NCI-H2196 (cell line): ENCODE results near the gene FURIN.
"Not testable (repeated sequence)": the region's sequence is repeated elsewhere in the genome, so short reads cannot be mapped to it uniquely, and the experiment has no call there.

Source experiments
- DNase-seq: peaks from one replicate; lab custom pipeline; 2025; ENCODE audit not compliant: unreplicated experiment; lab: John Stamatoyannopoulos, UW

FURIN gene

DNA sequence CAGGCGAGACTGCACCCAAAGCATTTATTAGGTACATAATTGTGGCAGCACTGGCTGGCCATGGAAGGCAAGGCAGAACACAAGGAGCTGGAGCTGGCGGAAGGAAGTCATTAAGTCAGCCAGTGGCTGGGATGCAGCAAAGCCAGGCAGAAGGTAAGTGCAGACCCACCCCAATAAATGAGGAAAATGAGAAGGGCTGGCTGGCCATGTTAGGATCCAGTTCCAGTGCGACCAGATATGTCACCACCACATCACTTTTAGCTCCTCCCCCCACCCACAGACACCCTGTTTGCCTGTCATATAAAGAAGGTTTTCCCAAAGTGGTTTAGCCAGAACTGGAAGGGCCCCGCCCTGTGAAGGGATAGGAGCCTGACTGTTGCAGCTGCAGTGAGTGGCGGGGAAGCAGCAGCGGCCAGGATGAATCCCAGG, at the start of gene FURIN:
TSS of gene FURIN (plus strand) at position 328 of the 429 bp plus-strand sequence. CDS start 7,153 bp downstream, outside the sequence.
- no peak for DNase-seq

DNA sequence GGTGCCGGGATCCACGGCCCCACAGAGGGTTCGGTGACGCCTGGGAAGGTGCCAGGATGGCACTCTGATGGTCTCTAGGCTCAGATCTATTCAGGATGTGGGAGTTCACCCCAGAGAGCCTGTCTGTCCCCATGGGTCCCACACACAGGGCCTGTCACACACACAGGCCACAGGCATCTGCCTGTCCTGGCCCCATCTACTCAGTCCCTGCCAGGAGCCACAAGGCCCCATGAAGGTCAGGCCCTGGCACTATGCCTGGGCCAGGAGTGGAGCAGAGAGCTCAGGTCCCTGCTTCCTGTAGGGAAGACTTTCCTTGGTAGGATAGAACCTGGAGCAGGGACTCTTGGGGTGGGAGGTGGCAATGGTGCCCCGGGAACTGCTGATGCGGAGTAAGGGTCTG, 49.0 kb upstream of the FURIN start:
- DNase-seq = peak; percentile 5

DNA sequence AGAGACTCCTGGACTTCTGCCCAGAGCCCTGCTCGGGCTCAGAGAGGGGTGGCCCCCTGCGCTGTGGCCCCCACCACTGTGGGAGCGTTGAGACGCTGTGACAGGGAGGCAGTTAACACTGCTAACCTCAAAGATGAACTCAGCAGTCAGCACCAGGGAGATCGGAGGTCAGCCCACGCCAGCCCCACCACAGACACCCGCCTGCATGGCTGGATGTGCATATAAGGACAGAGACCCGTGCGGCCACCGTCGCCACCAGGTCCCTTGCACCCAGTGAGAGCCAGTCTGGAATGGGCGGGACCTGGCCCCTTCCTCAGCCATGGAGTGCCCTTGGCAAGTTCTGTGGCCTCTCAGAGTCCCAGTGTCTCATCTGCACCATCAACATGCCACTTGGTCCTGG, 48.5 kb upstream of the FURIN start:
- no peak for DNase-seq

DNA sequence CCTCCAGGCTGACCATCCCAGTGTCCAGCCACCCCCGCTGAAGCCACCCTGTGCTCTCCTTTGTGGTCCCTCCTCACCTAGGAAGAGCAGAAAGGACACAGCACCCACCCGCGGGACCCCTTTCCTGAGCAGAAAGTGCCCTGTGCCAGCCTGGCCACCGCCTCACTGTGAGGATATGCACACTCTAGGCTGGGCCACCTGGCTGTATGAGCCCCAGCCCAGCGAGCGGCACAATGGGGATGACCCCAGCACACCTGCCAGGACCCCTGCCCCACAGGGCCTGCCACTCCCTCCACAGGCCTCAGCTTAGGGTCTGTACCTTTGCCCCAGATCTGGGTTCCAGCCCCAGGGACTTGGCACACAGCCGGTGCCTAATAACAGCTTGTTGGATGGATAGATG, 47.9 kb upstream of the FURIN start:
- DNase-seq = no peak

DNA sequence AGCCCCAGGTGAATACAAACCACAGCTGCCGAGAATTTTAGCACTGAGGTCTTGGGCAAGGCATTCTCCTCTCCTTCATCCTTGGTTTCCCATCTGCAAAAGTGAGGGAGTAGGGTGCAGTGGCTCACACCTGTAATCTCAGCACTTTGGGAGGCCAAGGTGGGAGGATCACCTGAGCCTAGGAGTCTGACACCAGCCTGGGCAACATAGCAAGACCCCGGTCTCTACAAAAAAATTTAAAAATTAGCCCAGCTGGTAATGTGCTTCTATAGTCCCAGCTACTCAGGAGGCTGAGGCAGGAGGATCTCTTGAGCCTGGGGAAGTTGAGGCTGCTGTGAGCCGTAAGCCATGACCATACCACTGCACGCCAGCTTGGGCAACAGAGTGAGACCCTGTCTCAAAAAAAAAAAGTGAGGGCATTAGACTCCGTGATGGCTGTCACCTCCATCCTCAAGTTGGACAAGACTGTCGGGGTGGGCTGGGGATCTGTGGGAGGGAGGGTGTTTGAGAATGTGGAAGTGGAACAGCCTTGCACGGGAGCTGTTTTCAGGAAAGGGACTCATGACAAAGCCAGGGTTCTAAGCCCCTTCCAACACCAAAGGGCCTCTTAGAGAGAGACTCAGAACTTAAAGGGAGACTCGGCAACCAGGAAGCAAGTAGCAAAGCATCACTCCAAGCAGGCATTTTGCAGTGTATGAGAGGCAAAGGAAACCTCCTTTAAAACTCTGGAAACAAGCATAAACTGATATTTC, 46.0 kb upstream of the FURIN start:
- DNase-seq = no peak

DNA sequence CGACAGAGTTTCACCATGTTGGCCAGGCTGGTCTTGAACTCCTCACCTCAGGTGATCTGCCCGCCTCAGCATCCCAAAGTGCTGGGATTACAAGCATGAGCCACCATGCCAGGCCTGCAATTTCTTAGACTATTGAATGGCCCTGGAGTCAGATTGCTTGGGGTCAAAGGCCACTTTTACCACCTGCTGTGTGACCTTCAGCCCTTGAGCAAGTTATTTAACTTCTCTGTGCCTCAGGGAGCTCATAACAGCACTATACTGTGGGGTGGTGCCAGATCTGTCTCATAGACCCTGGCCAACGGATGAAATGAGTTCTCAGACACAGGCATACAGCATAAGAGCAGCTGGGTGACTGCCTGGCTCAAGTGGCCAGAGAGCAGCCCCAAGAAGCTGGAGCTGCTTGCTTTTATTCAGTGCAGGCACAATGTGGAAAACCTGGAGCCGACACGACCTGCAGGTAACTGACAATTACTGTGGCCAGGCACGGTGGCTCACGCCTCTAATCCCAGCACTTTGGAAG, 44.9 kb upstream of the FURIN start:
- DNase-seq = no peak

DNA sequence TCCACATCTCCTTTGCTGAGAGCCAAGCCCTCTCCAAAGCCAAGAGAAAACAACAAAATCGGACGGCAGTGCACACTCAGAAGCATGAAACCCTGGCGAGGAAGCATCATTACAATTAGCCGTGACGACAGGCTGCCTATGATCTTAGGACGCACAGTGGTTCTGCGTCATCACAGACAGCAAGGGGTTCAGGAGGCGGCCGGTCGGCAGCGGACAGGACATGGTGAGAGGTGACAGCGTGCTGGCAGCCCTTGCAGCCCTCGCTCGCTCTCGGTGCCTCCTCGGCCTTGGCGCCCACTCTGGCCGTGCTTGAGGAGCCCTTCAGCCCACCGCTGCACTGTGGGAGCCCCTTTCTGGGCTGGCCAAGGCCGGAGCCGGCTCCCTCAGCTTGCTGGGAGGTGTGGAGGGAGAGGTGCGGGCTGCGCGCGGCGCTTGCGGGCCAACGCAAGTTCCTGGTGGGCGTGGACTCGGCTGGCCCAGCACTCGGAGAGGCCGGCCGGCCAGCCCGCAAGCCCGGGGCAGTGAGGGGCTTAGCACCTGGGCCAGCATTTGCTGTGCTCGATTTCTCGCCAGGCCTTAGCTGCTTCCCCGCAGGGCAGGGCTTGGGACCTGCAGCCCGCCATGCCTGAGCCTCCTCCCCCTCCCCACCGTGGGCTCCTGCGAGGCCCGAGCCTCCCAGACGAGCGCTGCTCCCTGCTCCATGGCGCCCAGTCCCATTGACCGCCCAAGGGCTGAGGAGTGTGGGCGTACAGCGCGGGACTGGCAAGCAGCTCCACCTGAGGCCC, 43.1 kb upstream of the FURIN start:
- not testable (repeated sequence) for DNase-seq

DNA sequence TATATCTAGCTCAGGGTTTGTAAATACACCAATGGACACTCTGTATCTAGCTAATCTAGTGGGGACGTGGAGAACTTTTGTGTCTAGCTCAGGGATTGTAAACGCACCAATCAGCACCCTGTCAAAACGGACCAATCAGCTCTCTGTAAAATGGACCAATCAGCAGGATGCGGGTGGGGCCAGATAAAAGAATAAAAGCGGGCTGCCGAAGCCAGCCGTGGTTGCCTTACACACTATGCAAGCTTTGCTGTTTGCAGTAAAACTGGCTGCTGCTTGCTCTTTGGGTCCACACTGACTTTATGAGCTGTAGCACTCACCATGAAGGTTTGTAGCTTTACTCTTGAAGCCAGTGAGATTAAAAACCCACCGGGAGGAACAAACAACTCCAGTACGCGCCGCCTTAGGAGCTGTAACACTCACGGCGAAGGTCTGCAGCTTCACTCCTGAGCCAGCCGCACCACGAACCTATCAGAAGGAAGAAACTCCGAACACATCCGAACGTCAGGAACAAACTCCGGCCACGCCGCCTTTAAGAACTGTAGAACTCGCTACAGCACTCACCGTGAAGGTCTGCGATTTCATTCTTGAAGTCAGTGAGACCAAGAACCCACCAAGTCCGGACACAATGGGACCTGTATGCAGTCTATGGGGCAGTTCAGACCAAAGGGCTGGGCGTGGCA, 42.0 kb upstream of the FURIN start:
- DNase-seq = not testable (repeated sequence)

DNA sequence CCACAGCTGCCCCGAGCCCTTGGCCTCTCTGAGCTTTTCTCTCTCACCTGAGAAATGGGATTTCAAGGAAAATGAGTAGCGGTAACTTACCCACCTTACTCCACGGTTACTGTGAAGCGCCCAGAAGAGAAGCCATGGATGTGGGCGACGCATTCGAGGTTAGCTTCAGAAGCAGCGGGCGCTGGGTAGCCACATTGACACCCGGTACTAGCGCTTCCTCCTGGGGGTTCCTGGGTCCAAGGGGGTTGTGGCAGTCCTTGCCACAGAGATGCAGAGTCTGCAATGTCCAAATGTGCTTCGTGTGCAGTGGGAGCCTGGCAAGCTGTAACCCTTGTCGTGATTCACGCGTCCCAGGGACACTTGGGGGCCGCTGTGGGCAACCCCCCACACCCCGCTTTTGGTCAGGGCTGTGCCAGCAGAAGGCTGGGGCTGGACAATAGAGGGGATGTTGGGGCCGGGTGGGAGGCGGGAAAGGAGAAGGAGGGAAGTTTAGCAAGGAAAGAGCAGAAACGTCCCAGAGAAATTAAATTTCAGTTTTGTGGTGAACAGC, 41.4 kb upstream of the FURIN start:
- no peak for DNase-seq

DNA sequence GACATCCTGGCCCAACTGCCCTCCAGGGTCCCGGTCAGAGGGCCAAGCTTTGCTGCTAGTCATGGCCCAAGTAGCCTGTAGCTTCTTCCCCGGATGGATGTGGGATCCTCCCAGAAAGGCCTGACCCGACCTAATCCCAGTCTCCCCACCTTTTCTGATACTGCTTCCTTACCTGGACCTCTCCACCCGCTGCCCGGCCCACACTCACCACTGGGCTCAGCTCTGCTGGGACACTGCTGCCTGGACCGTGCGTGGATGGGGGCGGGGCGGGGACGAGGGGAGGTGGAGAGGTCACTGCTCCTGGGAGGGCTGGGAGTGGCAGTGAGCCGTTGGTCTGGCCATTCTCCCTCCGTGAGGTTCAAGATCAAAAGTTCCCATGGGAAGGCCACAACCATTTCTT, 40.3 kb upstream of the FURIN start:
- no peak for DNase-seq

DNA sequence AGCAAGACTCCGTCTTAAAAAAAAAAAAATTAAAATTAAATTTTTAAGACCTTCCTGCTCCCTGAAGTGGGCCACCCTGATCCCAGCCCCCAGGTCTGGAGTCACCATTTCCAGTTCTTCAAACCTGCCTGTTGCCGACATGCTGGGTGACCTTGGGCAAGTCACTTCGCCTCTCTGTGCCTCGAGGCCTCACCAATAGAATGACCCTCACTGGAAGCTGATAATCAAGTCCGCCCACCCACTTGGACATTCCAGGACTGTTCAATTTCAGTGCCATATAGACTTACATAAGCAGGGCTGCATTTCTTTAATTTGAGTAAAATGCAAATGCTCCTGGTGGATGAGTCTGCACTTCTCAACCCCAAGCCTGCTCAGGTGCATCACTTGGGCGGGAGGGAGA, 39.3 kb upstream of the FURIN start:
- no peak for DNase-seq

DNA sequence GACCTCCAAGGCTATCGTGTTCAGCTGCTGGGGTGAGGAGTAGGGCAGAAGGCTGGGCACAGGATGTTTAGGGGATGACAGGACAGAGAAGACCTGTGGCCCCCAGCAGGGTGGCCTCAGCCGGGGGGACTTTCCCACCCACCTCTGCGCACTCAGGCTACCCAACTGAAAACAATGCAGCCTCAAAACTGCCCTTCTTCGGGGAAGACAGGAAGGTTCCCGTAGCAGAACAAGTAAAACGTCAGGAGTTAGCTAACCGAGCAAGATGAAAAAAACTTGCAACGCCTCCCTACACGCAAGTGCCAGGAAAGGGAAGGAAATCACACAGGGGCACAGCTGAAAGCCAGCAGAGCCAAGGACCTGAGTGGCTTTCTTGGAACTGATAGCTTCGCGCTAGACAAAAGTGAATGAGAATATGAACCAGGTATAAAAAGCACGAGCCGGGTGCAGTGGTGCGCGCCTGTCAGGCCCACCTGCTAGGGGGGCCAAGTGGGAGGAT, 38.4 kb upstream of the FURIN start:
- DNase-seq = no peak

DNA sequence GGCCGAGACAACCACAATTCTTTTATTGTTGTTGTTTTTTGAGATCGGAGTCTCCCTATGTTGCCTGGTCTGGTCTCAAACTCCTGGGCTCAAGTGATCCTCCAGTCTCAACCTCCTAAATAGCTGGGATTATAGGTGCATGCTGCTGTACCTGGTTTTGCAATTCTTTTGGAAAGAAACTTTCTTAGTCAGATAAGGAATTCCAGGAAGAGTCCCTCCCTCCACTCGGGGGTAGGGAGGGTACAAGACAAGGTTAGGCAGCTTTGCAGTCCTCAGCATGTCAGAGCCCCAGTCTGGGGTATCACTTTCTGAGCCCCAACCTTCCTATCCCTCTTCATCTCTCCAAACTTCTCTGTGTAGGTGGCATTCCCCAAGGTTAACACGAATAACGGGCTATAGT, 33.8 kb upstream of the FURIN start:
- no peak for DNase-seq

DNA sequence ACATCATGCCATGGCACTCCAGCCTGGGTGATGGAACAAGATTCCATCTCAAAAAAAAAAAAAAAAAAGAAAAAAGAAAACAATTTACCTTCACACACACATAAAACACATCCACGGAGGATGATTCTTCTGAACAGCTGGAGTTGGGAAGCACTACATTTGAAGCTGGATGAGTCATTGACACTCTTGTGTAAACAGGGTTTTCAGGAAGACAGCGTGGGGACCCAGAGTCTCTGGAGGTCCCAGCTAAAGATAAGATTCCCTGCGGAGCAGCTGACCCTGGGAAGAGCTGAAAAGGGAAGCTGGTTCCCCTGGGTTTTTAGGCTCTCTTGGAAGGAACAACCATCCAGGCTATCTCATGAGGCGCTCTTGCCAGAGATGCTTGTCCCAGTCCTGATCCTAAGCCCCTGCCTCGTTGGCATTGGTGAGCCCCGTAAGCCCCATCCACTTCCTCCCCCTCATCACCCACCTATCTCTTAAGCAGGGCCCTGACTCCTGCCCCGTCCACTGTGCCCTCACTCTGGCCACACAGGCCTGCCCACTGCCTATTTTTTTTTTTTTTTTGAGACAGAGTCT, 32.0 kb upstream of the FURIN start:
- DNase-seq = no peak

DNA sequence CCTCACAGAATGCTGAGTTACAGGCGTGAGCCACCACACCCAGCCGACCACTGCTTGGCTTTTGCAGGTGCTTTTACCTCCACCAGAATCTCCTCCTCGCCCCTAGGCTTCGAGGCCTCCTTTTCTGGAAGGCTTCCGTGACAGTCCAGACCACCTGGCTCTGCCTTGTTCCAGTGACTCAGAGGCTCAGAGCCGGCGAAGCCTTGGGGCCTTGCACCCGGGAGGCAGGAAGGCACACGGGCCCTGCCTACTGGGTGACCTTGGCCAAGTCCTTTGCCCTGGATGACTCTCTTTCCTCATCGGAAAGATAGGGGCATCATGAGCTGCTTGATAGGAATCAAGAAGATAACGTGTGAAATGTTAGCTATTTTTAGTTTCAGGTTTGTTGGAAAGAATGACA, 31.3 kb upstream of the FURIN start:
- DNase-seq = no peak

DNA sequence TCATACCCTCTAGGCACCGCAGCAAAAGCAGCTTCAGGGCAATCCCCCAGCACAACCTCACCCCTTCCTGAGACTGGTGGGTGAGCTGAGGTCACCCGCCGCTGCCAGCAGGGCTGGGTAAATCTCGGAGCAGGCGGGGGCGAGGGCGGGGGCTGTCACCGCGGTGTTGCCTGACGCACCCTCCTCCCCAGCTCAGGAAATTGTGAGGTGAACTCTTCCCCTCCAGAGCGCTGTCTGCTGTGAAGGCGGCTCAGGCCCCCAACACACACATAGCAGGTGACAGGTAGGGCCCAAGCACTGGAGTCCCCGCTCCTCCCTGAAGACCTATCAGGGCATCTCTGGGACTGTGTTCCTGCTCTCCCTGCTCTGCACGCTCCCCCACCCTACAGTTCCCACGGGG, 30.2 kb upstream of the FURIN start:
- no peak for DNase-seq

DNA sequence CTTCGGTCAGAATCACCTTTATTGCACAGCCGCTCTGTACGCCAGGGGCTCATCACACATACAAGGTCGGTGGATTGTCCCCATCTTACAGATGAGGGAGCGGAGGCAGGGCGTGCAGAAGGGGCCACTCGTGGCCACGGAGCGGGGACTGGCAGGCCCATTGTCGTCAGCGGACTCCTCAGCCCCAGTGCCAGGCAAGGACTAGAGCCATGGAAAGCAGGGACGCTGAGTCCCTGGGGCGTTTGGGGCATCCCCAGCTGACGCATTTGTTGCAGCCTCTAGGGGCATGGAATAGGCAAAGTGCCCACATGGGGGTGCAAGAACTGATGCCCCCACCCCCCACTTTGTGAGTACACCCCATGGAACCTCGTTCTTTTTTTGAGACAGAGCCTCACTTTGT, 29.8 kb upstream of the FURIN start:
- no peak for DNase-seq

DNA sequence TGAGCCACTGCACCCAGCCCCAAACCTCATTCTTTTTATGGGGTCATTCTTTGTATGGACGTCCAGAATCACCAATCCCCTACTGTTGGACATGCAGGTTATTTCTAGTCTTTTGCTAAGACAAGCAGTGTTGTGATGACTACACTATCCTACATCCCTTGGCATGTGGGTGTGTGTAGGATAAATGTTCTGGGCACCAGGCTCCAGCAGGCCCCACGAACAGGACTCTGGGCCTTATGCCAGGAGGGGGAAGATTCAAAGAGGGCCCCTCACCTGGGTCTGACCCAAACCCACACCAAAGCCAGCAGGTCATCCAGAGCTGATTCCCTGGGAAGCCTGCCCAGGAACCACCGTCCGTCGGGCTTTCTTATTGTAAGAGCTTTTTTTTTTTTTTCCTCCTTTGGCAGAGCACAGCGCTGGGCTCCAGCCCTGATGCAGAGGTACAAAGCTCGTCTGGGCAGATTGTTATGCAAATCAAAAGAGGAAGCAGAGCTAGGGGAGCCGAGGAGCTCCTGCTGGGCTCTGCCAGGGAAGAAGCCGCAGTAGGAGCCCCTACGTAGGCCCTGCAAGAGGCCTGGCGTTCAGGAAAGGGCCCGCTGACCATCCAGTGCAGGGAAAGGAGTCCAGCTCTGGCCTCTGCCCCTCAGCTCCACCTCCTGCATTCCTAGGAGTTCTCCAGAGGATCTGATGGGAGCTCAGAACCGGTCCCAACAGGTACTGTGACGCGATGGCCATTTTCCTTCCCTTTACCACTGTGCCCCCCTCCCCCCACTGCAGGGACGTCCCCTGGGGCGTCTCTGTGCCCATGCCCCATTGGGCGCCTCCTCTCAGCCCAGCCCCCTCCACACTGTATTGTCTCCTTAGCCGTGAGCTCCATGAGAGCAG, 29.0 kb upstream of the FURIN start:
- DNase-seq = peak; percentile 14

DNA sequence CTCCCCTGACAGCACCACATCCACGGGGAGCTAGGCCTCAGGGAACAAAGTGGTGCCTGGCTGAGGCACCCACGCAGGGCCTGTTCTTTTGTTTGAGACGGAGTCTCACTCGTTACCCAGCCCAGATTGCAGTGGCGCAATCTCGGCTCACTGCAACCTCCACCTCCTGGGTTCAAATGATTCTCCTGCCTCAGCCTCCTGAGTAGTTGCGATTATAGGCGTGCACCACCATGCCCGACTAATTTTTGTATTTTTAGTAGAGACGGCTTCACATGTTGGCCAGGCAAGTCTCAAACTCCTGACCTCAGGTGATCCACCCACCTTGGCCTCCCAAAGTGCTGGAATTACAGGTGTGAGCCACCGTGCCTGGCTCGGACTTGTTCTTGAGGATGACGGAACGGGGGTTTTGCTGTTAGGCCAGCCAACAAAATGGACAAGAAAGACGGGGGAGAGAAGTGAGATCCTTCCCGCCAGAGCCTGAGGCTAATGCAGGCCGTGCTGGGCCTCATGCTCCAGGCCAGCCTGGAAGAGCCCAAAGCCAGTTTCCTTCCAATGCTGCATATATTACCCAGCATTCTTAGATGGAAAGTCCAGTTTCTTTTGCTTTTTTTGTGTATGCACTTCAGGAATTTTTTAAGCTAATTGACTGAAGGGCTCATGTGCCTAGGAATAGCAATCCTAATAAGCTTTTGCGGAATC, 28.1 kb upstream of the FURIN start:
- no peak for DNase-seq
